GM21717 (cell line): ENCODE results near the gene TAS2R38.
"Not testable (repeated sequence)": the region's sequence is repeated elsewhere in the genome, so short reads cannot be mapped to it uniquely, and the experiment has no call there.

Experiments
- ATAC-seq: cut with Tn5 transposase; IDR thresholded peaks from one replicate; pipeline ENCODE4 v1.9.1; 2021; ENCODE audit warnings: mild to moderate bottlenecking, moderate library complexity; ENCODE audit not compliant: unreplicated experiment

Gene TAS2R38

GRCh38 chr7:141973673-141974072, at the start of gene TAS2R38:
TSS of gene TAS2R38 (minus strand) at chr7:141973773. CDS start at chr7:141973689, 84 bp downstream.
- ATAC-seq, result no peak

GRCh38 chr7:142018154-142018553, 44.6 kb upstream of the TAS2R38 start:
- ATAC-seq, result no peak

GRCh38 chr7:142017451-142017850, 43.9 kb upstream of the TAS2R38 start:
- ATAC-seq, result no peak

- no peak for ATAC-seq
Measured at GRCh38 chr7:142012825-142013511, 39.4 kb upstream of the TAS2R38 start.

- ATAC-seq, result no peak
Measured at GRCh38 chr7:142010952-142011548, 37.5 kb upstream of the TAS2R38 start.

GRCh38 chr7:142009187-142009586, 35.6 kb upstream of the TAS2R38 start:
- ATAC-seq, result no peak

GRCh38 chr7:142006577-142006976, 33.0 kb upstream of the TAS2R38 start:
- no peak for ATAC-seq

- ATAC-seq, result no peak
Measured at GRCh38 chr7:142002179-142002578, 28.6 kb upstream of the TAS2R38 start.

- no peak for ATAC-seq
Measured at GRCh38 chr7:142001163-142001874, 27.7 kb upstream of the TAS2R38 start.

GRCh38 chr7:142000244-142000643, 26.7 kb upstream of the TAS2R38 start:
- ATAC-seq, result no peak

GRCh38 chr7:141999058-141999623, 25.6 kb upstream of the TAS2R38 start:
- no peak for ATAC-seq

- ATAC-seq, result no peak
Measured at GRCh38 chr7:141993354-141993753, 19.8 kb upstream of the TAS2R38 start.

- no peak for ATAC-seq
Measured at GRCh38 chr7:141992688-141993087, 19.1 kb upstream of the TAS2R38 start.

GRCh38 chr7:141992156-141992555, 18.6 kb upstream of the TAS2R38 start:
- ATAC-seq, result no peak

GRCh38 chr7:141991140-141991539, 17.6 kb upstream of the TAS2R38 start:
- ATAC-seq, result no peak

GRCh38 chr7:141990011-141990725, 16.6 kb upstream of the TAS2R38 start:
- no peak for ATAC-seq

- ATAC-seq, result not testable (repeated sequence)
Measured at GRCh38 chr7:141987803-141988202, 14.2 kb upstream of the TAS2R38 start.

GRCh38 chr7:141986923-141987322, 13.3 kb upstream of the TAS2R38 start:
- no peak for ATAC-seq

GRCh38 chr7:141985926-141986325, 12.4 kb upstream of the TAS2R38 start:
- not testable (repeated sequence) for ATAC-seq

GRCh38 chr7:141979568-141979967, 6.0 kb upstream of the TAS2R38 start:
- no peak for ATAC-seq

GRCh38 chr7:141978351-141978750, 4.8 kb upstream of the TAS2R38 start:
- no peak for ATAC-seq
